GM12878 (cell line): Measurements from ENCODE around the gene FERMT3. TPM values are rescaled to one million over a fixed set of nuclear protein-coding genes. Genes with fewer than 3 reads are reported as not detected.

Experiments
- ATAC-seq: fragments of 200-7000 bp; cut with Tn5 transposase; 3 replicates; pipeline ENCODE4 v1.9.1; 2020; ENCODE audit warnings: mild to moderate bottlenecking, moderate library complexity
- BruUV-seq: library from RNA; stranded (reverse); fragments of 400-500 nt; replicated peaks from 2 replicates; lab custom pipeline; 2021; lab: Mats Ljungman, UMichigan
- CTCF ChIA-PET: fragments of 300-600 bp; sonication (Branson Sonifier 250); formaldehyde crosslinking; extraction: SDS; loops from one replicate; lab custom pipeline; 2021; ENCODE audit warnings: inconsistent platforms; lab: Yijun Ruan, JAX
- POLR2A ChIA-PET: fragments of 350-600 bp; formaldehyde crosslinking; extraction: SDS; loops from one replicate; lab custom pipeline; 2021; ENCODE audit warnings: inconsistent platforms; lab: Charles Lee
- RAD21 ChIA-PET: fragments of 300-600 bp; sonication (Branson Sonifier 250); formaldehyde crosslinking; loops from one replicate; lab custom pipeline; 2023; ENCODE audit warnings: antibody characterized with exemption; ENCODE audit not compliant: unreplicated experiment; lab: Charles Lee
- SMC1A ChIA-PET: fragments of 300-600 bp; sonication (Branson Sonifier 250); formaldehyde crosslinking; loops from one replicate; lab custom pipeline; 2023; ENCODE audit not compliant: unreplicated experiment, uncharacterized antibody; lab: Charles Lee
- DNase-seq: peaks from one replicate; pipeline ENCODE4 v3.0.0-alpha.2; 2011; ENCODE audit warnings: low read depth, low spot score
- FAIRE-seq: peaks from 3 replicates; lab custom pipeline; 2011; peaks lifted over from hg19 to GRCh38; lab: Jason Lieb, UNC
- H2AFZ ChIP-seq: 2 replicates; pipeline ENCODE4 v1.6.0; 2011; ENCODE audit warnings: low read depth, low read length, control low read depth; ENCODE audit not compliant: control insufficient read depth
- H3K27ac ChIP-seq: 2 replicates; pipeline ENCODE4 v1.5.1; 2011; ENCODE audit warnings: control low read depth; ENCODE audit not compliant: control insufficient read depth, insufficient read depth
- H3K27me3 ChIP-seq, 2 experiments: replicated peaks in 1 of 2; 2 replicates each; pipeline versions ENCODE4 v1.6.0 to v1.6.1; 2011; ENCODE audit warnings: low read length in 1 of 2; ENCODE audit not compliant: control insufficient read depth in 2 of 2, insufficient read depth in 2 of 2
- H3K36me3 ChIP-seq, 2 experiments: 2 replicates each; pipeline ENCODE4 v1.5.1; 2011; ENCODE audit warnings: low read length in 1 of 2; ENCODE audit not compliant: control insufficient read depth in 2 of 2, insufficient read depth in 2 of 2
- H3K4me1 ChIP-seq: 2 replicates; pipeline ENCODE4 v1.6.1; 2011; ENCODE audit warnings: mild to moderate bottlenecking, low read length, moderate library complexity, mixed read lengths; ENCODE audit not compliant: control insufficient read depth, insufficient read depth
- H3K4me2 ChIP-seq: 2 replicates; pipeline ENCODE4 v1.6.0; 2011; ENCODE audit warnings: control low read depth; ENCODE audit not compliant: control insufficient read depth, insufficient read depth
- H3K4me3 ChIP-seq: fragments of 200-600 bp; sonication (generic); 2 replicates; pipeline ENCODE4 v1.5.1; 2016
- H3K79me2 ChIP-seq: 2 replicates; pipeline ENCODE4 v1.6.0; 2011; ENCODE audit warnings: low read length; ENCODE audit not compliant: control insufficient read depth, insufficient read depth
- H3K9ac ChIP-seq: 2 replicates; pipeline ENCODE4 v1.8.0; 2011; ENCODE audit warnings: low read length, control low read depth, mixed read lengths; ENCODE audit not compliant: control insufficient read depth, insufficient read depth
- H3K9me3 ChIP-seq: replicated peaks from 3 replicates; pipeline ENCODE4 v1.5.1; 2011; ENCODE audit warnings: mild to moderate bottlenecking, low read length; ENCODE audit not compliant: control insufficient read depth, insufficient read depth
- H4K20me1 ChIP-seq: 2 replicates; pipeline ENCODE4 v1.6.0; 2011; ENCODE audit not compliant: control insufficient read depth, insufficient read depth
- GATAD2B ChIP-seq: fragments of 450-650 bp; conservative IDR thresholded peaks from 2 replicates; pipeline ENCODE4 v1.6.1; 2017; ENCODE audit warnings: low read depth, mild to moderate bottlenecking, moderate library complexity
- HDAC6 ChIP-seq: fragments of 200-600 bp; sonication (generic); IDR thresholded peaks from one replicate; pipeline ENCODE4 v1.8.0; 2017; ENCODE audit warnings: antibody characterized with exemption; ENCODE audit not compliant: unreplicated experiment
- IKZF1 ChIP-seq: fragments of 450-650 bp; conservative IDR thresholded peaks from 2 replicates; pipeline ENCODE4 v1.6.1; 2017; ENCODE audit warnings: antibody characterized with exemption, mild to moderate bottlenecking
- NR2F1 ChIP-seq: fragments of 450-650 bp; conservative IDR thresholded peaks from 2 replicates; pipeline ENCODE4 v1.6.1; 2017; ENCODE audit warnings: mild to moderate bottlenecking
- RB1 ChIP-seq: fragments of 450-650 bp; formaldehyde crosslinking; IDR thresholded peaks from 2 replicates; pipeline ENCODE4 v1.6.1; 2017; ENCODE audit warnings: mild to moderate bottlenecking, borderline replicate concordance
- RELA ChIP-seq: fragments of 450-650 bp; IDR thresholded peaks from 2 replicates; pipeline ENCODE4 v1.8.0; 2014; ENCODE audit warnings: borderline replicate concordance; ENCODE audit not compliant: partially characterized antibody
- TCF3 ChIP-seq: IDR thresholded peaks from 2 replicates; pipeline ENCODE4 v1.6.1; 2012; ENCODE audit warnings: low read depth, mild to moderate bottlenecking, low read length, borderline replicate concordance; ENCODE audit not compliant: insufficient read depth
- WGBS: methylation state at CpG from one replicate; pipeline ENCODE4 v1.1.6; 2016; ENCODE audit warnings: low lambda C conversion rate; ENCODE audit not compliant: insufficient replicate concordance, insufficient coverage; ENCODE audit errors: missing lambda C conversion rate; 5-methylcytosine and 5-hydroxymethylcytosine counted together
- in situ Hi-C: fragments of 300-500 bp; cut with MboI; formaldehyde crosslinking; loops from 9 replicates; pipeline ENCODE4 v1.14.3; 2018; ENCODE audit warnings: mixed read lengths
- intact Hi-C: fragments of 100-400 bp; cut with micrococcal nuclease; formaldehyde crosslinking; loops from one replicate; pipeline ENCODE4 v1.14.2; 2022; ENCODE audit not compliant: unreplicated experiment
- polyA plus RNA-seq, 11 experiments: library from polyadenylated mRNA; depleted of rRNA in 4 of 11; unstranded in 6 of 11; stranded (reverse) in 5 of 11; fragments of >200 nt; fragmentation: Nextera tagmentation in 4 of 11; fragmentation: Illumina TruSeq in 1 of 11; extraction: Ambion mirVana in 4 of 11; extraction: Trizol in 1 of 11; gene quantifications; 1 replicate in 1 of 11; 2 replicates in 10 of 11; pipeline versions ENCODE4 v1.2.1 to v1.2.3, GENCODE V29; 2011 to 2016; ENCODE audit warnings: inconsistent platforms in 2 of 11, missing spikeins in 2 of 11, low read depth in 1 of 11
- total RNA-seq, 4 experiments: library from RNA; depleted of rRNA in 3 of 4; stranded (reverse); fragments of >200 nt in 3 of 4; fragmentation: Illumina TruSeq in 1 of 4; extraction: Trizol in 1 of 4; gene quantifications; 2 replicates each; pipeline versions ENCODE4 v1.2.1 to v1.2.3, GENCODE V29; 2013 to 2021
- TF ChIP-seq, protein P1 (sequence below): fragments of 450-650 bp; IDR thresholded peaks from 2 replicates; pipeline ENCODE4 v1.6.1; 2016; ENCODE audit warnings: mild to moderate bottlenecking, moderate library complexity, borderline replicate concordance
- TF ChIP-seq, protein P2 (sequence below): IDR thresholded peaks from 2 replicates; pipeline ENCODE4 v1.6.1; 2012; ENCODE audit warnings: mild to moderate bottlenecking, low read depth, low read length
- TF ChIP-seq, protein P3 (sequence below): fragments of 450-650 bp; conservative IDR thresholded peaks from 2 replicates; pipeline ENCODE4 v1.6.1; 2017; ENCODE audit warnings: mild to moderate bottlenecking, moderate library complexity
- TF ChIP-seq, protein P4 (sequence below): IDR thresholded peaks from 2 replicates; pipeline ENCODE4 v1.6.1; 2011; ENCODE audit warnings: low read depth, mild to moderate bottlenecking, low read length, moderate library complexity, borderline replicate concordance; ENCODE audit errors: extremely low read depth

The FERMT3 gene
- total and polyA plus RNA-seq, 10 of the 15 experiments (the other 5 are each of a cell fraction or from before 2014, with no cell fraction given): 2.0 to 211 (median 114) TPM

DNA sequence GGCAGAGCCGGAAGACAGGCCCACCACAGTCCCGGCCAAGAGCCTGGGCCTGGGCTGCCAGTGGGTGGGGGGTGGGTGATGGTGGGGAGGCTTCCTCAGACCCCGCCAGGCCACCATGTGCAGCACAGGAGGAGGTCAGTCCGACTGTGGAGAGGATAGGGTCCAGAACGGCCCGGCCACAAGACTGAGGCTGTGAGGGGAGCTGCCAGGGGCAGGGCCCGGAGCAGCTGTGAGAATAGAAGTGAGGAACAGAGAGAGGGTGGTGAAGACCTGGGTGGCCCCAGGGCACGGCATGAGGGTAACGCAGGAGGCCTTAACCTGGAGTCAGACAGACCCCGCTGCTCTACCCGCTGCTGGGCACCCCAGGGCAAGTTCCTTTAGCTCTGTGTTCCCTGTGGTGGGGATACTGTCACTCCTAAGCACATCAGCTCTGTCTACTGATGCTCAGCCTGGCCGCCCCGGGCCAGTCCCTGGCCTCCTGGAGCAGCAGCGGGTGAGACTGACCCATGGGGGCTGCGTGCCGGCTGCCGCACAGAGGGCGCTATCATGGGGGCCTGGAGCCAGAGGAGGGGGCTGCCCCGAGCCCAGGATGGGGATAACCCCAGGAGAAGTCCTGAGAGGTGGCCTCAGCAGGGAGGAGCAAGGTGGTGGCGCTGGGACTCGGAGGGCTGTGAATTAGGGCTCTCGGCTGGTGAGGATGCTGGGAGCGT lies 1.7 kb downstream of the FERMT3 start:
- intact Hi-C loops: no loop called here
- H3K79me2 ChIP-seq: peaks cover 39% of the 10 kb centered on the region
- in situ Hi-C loops: no loop called here
- no peaks in the 10 kb centered on the region for H4K20me1 ChIP-seq
- peak overlapping the region; percentile 95 for H3K9ac ChIP-seq
- ChIA-PET CTCF (interaction anchor here (0.6 to 9.7 kb wide), 9 partner anchors 9 to 94 kb away, joined by 3 to 238 read pairs (median 8); partner anchors contain the start of genes CATSPERZ, DNAJC4, ESRRA and NUDT22), SMC1A (interaction anchor here (1.6 to 5.5 kb wide), 6 partner anchors 11 to 110 kb away, joined by 3 to 98 read pairs (median 36); partner anchors contain the start of genes CATSPERZ, ESRRA, FKBP2 and NUDT22), POLR2A (interaction anchor here (0.6 to 5.8 kb wide), 13 partner anchors 17 to 1481 kb away, joined by 4 to 85 read pairs (median 21); partner anchors contain the start of genes BAD, CATSPERZ, ESRRA and FKBP2), RAD21 (interaction anchor here (1.5 to 6.6 kb wide), 8 partner anchors 15 to 95 kb away, joined by 6 to 125 read pairs (median 33); partner anchors contain the start of genes CATSPERZ, ESRRA, FKBP2 and NUDT22)
- H3K4me2 ChIP-seq: peak overlapping the region; percentile 76
- H3K4me1 ChIP-seq: peaks cover 26% of the 10 kb centered on the region
- H3K4me3 ChIP-seq: peak overlapping the region; percentile 74
- FAIRE-seq: no peak
- 56% methylated on average over 23 of the region's 23 CpGs for WGBS
- DNase-seq: no peak
- H2AFZ ChIP-seq: no peak overlapping the region; the same call in 1 of the 2 replicates
- peak; percentile 4; the same call in 2 of the 3 replicates for ATAC-seq
- BruUV-seq: no TSS peak
- no peaks in the 10 kb centered on the region for H3K27me3 ChIP-seq
- H3K9me3 ChIP-seq: no peaks in the 10 kb centered on the region
- H3K36me3 ChIP-seq: peaks cover 23 to 30% of the 10 kb centered on the region in 2 experiments; a peak in 3 of 4 replicates
- peak overlapping the region; percentile 98 for H3K27ac ChIP-seq
- TF ChIP-seq GATAD2B (no peak), RELA (no peak), RB1 (no peak), TCF3 (no peak), HDAC6 (no peak), NR2F1 (no peak), IKZF1 (no peak)
- TF ChIP-seq, protein P1, sequence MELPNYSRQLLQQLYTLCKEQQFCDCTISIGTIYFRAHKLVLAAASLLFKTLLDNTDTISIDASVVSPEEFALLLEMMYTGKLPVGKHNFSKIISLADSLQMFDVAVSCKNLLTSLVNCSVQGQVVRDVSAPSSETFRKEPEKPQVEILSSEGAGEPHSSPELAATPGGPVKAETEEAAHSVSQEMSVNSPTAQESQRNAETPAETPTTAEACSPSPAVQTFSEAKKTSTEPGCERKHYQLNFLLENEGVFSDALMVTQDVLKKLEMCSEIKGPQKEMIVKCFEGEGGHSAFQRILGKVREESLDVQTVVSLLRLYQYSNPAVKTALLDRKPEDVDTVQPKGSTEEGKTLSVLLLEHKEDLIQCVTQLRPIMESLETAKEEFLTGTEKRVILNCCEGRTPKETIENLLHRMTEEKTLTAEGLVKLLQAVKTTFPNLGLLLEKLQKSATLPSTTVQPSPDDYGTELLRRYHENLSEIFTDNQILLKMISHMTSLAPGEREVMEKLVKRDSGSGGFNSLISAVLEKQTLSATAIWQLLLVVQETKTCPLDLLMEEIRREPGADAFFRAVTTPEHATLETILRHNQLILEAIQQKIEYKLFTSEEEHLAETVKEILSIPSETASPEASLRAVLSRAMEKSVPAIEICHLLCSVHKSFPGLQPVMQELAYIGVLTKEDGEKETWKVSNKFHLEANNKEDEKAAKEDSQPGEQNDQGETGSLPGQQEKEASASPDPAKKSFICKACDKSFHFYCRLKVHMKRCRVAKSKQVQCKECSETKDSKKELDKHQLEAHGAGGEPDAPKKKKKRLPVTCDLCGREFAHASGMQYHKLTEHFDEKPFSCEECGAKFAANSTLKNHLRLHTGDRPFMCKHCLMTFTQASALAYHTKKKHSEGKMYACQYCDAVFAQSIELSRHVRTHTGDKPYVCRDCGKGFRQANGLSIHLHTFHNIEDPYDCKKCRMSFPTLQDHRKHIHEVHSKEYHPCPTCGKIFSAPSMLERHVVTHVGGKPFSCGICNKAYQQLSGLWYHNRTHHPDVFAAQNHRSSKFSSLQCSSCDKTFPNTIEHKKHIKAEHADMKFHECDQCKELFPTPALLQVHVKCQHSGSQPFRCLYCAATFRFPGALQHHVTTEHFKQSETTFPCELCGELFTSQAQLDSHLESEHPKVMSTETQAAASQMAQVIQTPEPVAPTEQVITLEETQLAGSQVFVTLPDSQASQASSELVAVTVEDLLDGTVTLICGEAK: no peak
- TF ChIP-seq, protein P2, sequence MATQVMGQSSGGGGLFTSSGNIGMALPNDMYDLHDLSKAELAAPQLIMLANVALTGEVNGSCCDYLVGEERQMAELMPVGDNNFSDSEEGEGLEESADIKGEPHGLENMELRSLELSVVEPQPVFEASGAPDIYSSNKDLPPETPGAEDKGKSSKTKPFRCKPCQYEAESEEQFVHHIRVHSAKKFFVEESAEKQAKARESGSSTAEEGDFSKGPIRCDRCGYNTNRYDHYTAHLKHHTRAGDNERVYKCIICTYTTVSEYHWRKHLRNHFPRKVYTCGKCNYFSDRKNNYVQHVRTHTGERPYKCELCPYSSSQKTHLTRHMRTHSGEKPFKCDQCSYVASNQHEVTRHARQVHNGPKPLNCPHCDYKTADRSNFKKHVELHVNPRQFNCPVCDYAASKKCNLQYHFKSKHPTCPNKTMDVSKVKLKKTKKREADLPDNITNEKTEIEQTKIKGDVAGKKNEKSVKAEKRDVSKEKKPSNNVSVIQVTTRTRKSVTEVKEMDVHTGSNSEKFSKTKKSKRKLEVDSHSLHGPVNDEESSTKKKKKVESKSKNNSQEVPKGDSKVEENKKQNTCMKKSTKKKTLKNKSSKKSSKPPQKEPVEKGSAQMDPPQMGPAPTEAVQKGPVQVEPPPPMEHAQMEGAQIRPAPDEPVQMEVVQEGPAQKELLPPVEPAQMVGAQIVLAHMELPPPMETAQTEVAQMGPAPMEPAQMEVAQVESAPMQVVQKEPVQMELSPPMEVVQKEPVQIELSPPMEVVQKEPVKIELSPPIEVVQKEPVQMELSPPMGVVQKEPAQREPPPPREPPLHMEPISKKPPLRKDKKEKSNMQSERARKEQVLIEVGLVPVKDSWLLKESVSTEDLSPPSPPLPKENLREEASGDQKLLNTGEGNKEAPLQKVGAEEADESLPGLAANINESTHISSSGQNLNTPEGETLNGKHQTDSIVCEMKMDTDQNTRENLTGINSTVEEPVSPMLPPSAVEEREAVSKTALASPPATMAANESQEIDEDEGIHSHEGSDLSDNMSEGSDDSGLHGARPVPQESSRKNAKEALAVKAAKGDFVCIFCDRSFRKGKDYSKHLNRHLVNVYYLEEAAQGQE: no peak
- TF ChIP-seq, protein P3, sequence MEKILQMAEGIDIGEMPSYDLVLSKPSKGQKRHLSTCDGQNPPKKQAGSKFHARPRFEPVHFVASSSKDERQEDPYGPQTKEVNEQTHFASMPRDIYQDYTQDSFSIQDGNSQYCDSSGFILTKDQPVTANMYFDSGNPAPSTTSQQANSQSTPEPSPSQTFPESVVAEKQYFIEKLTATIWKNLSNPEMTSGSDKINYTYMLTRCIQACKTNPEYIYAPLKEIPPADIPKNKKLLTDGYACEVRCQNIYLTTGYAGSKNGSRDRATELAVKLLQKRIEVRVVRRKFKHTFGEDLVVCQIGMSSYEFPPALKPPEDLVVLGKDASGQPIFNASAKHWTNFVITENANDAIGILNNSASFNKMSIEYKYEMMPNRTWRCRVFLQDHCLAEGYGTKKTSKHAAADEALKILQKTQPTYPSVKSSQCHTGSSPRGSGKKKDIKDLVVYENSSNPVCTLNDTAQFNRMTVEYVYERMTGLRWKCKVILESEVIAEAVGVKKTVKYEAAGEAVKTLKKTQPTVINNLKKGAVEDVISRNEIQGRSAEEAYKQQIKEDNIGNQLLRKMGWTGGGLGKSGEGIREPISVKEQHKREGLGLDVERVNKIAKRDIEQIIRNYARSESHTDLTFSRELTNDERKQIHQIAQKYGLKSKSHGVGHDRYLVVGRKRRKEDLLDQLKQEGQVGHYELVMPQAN: 0 out of 2 replicates have a peak, but pooled peaks have one; percentile 2
- TF ChIP-seq, protein P4, sequence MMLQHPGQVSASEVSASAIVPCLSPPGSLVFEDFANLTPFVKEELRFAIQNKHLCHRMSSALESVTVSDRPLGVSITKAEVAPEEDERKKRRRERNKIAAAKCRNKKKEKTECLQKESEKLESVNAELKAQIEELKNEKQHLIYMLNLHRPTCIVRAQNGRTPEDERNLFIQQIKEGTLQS: no peak
